ENCODE results near the gene MYO5B.

MYO5B gene

GRCh38 chr18:49880661-49881060 is 314.3 kb downstream of the MYO5B start:
- DNase-seq (ENCODE audit: low read depth), result no peak
- TF ChIP-seq CTCF (conservative IDR thresholded peaks at IDR 0.05; ENCODE audit: control insufficient read depth, insufficient read depth, low read depth, low read length), result no peak
- H3K4me3 ChIP-seq (ENCODE audit: control insufficient read depth, low read depth, low read length), result no peak overlapping the region

GRCh38 chr18:49879271-49879580 is 315.7 kb downstream of the MYO5B start:
- TF ChIP-seq CTCF (conservative IDR thresholded peaks at IDR 0.05; ENCODE audit: control insufficient read depth, insufficient read depth, low read depth, low read length), result no peak
- no peak overlapping the region for H3K4me3 ChIP-seq (ENCODE audit: control insufficient read depth, low read depth, low read length)
- DNase-seq (ENCODE audit: low read depth), result no peak

GRCh38 chr18:49878567-49879270 is 316.2 kb downstream of the MYO5B start:
- no peak overlapping the region for H3K4me3 ChIP-seq (ENCODE audit: control insufficient read depth, low read depth, low read length)
- TF ChIP-seq CTCF (conservative IDR thresholded peaks at IDR 0.05; ENCODE audit: control insufficient read depth, insufficient read depth, low read depth, low read length), result no peak
- DNase-seq (ENCODE audit: low read depth), result peak; percentile 61

GRCh38 chr18:49878015-49878414 is 316.9 kb downstream of the MYO5B start:
- no peak for TF ChIP-seq CTCF (conservative IDR thresholded peaks at IDR 0.05; ENCODE audit: control insufficient read depth, insufficient read depth, low read depth, low read length)
- no peak overlapping the region for H3K4me3 ChIP-seq (ENCODE audit: control insufficient read depth, low read depth, low read length)
- DNase-seq (ENCODE audit: low read depth), result no peak

GRCh38 chr18:49876536-49876935 is 318.4 kb downstream of the MYO5B start:
- TF ChIP-seq CTCF (conservative IDR thresholded peaks at IDR 0.05; ENCODE audit: control insufficient read depth, insufficient read depth, low read depth, low read length), result no peak
- DNase-seq (ENCODE audit: low read depth), result peak; percentile 41
- H3K4me3 ChIP-seq (ENCODE audit: control insufficient read depth, low read depth, low read length), result no peak overlapping the region

GRCh38 chr18:49875783-49876182 is 319.2 kb downstream of the MYO5B start:
- DNase-seq (ENCODE audit: low read depth), result no peak
- no peak for TF ChIP-seq CTCF (conservative IDR thresholded peaks at IDR 0.05; ENCODE audit: control insufficient read depth, insufficient read depth, low read depth, low read length)
- no peak overlapping the region for H3K4me3 ChIP-seq (ENCODE audit: control insufficient read depth, low read depth, low read length)

GRCh38 chr18:49875155-49875554 is 319.8 kb downstream of the MYO5B start:
- TF ChIP-seq CTCF (conservative IDR thresholded peaks at IDR 0.05; ENCODE audit: control insufficient read depth, insufficient read depth, low read depth, low read length), result no peak

More at GRCh38 chr18:49875155-49875554, 319.8 kb downstream of the MYO5B start:
- no peak for DNase-seq (ENCODE audit: low read depth)
- H3K4me3 ChIP-seq (ENCODE audit: control insufficient read depth, low read depth, low read length), result no peak overlapping the region
